DOHH2 (cell line): ENCODE data around the gene DSC2.

ENCODE experiments used
- H3F3A ChIP-seq: fragments of 200-600 bp; sonication (generic), shearing (Covaris generic); 2 replicates; pipeline ENCODE4 v1.6.0; 2016; ENCODE audit warnings: antibody characterized with exemption, mild to moderate bottlenecking; ENCODE audit not compliant: control insufficient read depth, insufficient read depth
- H3K27ac ChIP-seq: fragments of 200-600 bp; sonication (generic); 2 replicates; pipeline ENCODE4 v1.5.1; 2014; ENCODE audit warnings: low read depth, mild to moderate bottlenecking, low read length, moderate library complexity
- H3K27me3 ChIP-seq: fragments of 200-600 bp; sonication (generic); 2 replicates; pipeline ENCODE4 v1.6.1; 2014; ENCODE audit warnings: mild to moderate bottlenecking, low read length, mixed read lengths; ENCODE audit not compliant: control insufficient read depth
- H3K36me3 ChIP-seq: fragments of 200-600 bp; sonication (generic); 2 replicates; pipeline ENCODE4 v1.6.1; 2014; ENCODE audit warnings: mild to moderate bottlenecking, low read length, moderate library complexity, mixed read lengths; ENCODE audit not compliant: control insufficient read depth
- H3K4me1 ChIP-seq: fragments of 200-600 bp; sonication (generic); 2 replicates; pipeline ENCODE4 v1.6.1; 2014; ENCODE audit warnings: mild to moderate bottlenecking, low read length, mixed read lengths; ENCODE audit not compliant: control insufficient read depth
- H3K4me2 ChIP-seq: fragments of 200-600 bp; sonication (generic); 2 replicates; pipeline ENCODE4 v1.6.0; 2014; ENCODE audit warnings: mild to moderate bottlenecking, low read length, moderate library complexity
- H3K4me3 ChIP-seq: fragments of 200-600 bp; sonication (generic); 2 replicates; pipeline ENCODE4 v1.5.1; 2014; ENCODE audit warnings: mild to moderate bottlenecking, low read length, mixed read lengths
- H3K79me2 ChIP-seq: fragments of 200-600 bp; sonication (generic); 2 replicates; pipeline ENCODE4 v1.6.1; 2014; ENCODE audit warnings: mild to moderate bottlenecking, low read length, mixed read lengths; ENCODE audit not compliant: control insufficient read depth
- H3K9me2 ChIP-seq: fragments of 200-600 bp; sonication (generic); replicated peaks from 2 replicates; pipeline ENCODE4 v1.6.1; 2014; ENCODE audit warnings: mild to moderate bottlenecking, low read length, mixed read lengths; ENCODE audit not compliant: control insufficient read depth
- H3K9me3 ChIP-seq: fragments of 200-600 bp; sonication (generic); 2 replicates; pipeline ENCODE4 v1.6.1; 2014; ENCODE audit warnings: antibody characterized with exemption, low read length, mixed read lengths; ENCODE audit not compliant: control insufficient read depth, insufficient read depth
- H4K20me1 ChIP-seq: fragments of 200-600 bp; sonication (generic); 2 replicates; pipeline ENCODE4 v1.6.0; 2014; ENCODE audit warnings: low read depth, mild to moderate bottlenecking, antibody characterized with exemption, low read length, moderate library complexity; ENCODE audit not compliant: control insufficient read depth, insufficient read depth
- CTCF ChIP-seq: fragments of 200-600 bp; sonication (generic); IDR thresholded peaks from one replicate; pipeline ENCODE4 v1.5.1; 2014; ENCODE audit warnings: antibody characterized with exemption, mild to moderate bottlenecking, low read depth, low read length; ENCODE audit not compliant: poor library complexity, severe bottlenecking
- EZH2phosphoT487 ChIP-seq: fragments of 200-600 bp; sonication (generic); IDR thresholded peaks from 2 replicates; pipeline ENCODE4 v1.6.1; 2017; ENCODE audit warnings: borderline replicate concordance, mild to moderate bottlenecking, antibody characterized with exemption, low read length, moderate library complexity, mixed read lengths

The DSC2 gene

GRCh38 chr18:31072175-31072574 is 30.0 kb downstream of the DSC2 start:
- Histone ChIP-seq H4K20me1 (no peaks in the 10 kb centered on the region), H3K9me2 (no peaks in the 10 kb centered on the region), H3K36me3 (no peaks in the 10 kb centered on the region)

GRCh38 chr18:31070206-31070605 is 32.0 kb downstream of the DSC2 start:
- H3K27me3 ChIP-seq: no peaks in the 10 kb centered on the region
- no peaks in the 10 kb centered on the region for H3K4me1 ChIP-seq
- no peak overlapping the region for H3K4me2 ChIP-seq
- TF ChIP-seq EZH2phosphoT487 (no peak), CTCF (no peak)
- no peaks in the 10 kb centered on the region for H3K9me3 ChIP-seq
- no peaks in the 10 kb centered on the region for H4K20me1 ChIP-seq
- H3K27ac ChIP-seq: no peak overlapping the region
- no peaks in the 10 kb centered on the region for H3K36me3 ChIP-seq
- H3K4me3 ChIP-seq: no peak overlapping the region
- no peaks in the 10 kb centered on the region for H3K79me2 ChIP-seq
- no peaks in the 10 kb centered on the region for H3K9me2 ChIP-seq
- H3F3A ChIP-seq: no peaks in the 10 kb centered on the region

More at GRCh38 chr18:31072175-31072574, 30.0 kb downstream of the DSC2 start:
- H3K4me3 ChIP-seq: no peak overlapping the region
- H3F3A ChIP-seq: no peaks in the 10 kb centered on the region
- no peaks in the 10 kb centered on the region for H3K9me3 ChIP-seq
- TF ChIP-seq CTCF (no peak), EZH2phosphoT487 (no peak)
- H3K27me3 ChIP-seq: no peaks in the 10 kb centered on the region
- no peak overlapping the region for H3K4me2 ChIP-seq
- H3K79me2 ChIP-seq: no peaks in the 10 kb centered on the region
- H3K27ac ChIP-seq: no peak overlapping the region
- H3K4me1 ChIP-seq: no peaks in the 10 kb centered on the region

DNA sequence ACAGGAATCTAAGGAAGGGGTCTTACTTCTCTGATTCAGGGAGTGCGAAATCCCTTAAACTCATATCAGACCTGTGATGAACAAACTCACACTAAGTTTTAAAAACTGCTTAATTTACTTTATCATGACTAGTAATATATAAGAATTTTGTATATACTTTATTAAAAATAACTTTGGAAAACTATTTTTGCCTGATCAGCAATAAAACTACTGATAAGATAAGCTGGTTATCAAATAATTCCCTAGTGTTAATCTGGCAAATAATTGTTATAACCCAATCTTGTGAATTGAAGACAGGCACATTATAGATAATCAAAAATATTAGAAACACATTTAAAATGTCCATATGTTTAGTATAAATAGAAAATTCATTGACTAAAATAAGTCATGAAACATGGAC is 36.0 kb downstream of the DSC2 start:
- Histone ChIP-seq H3K4me2 (no peak overlapping the region), H3K27me3 (no peaks in the 10 kb centered on the region), H3K4me1 (no peaks in the 10 kb centered on the region), H4K20me1 (no peaks in the 10 kb centered on the region), H3K9me2 (no peaks in the 10 kb centered on the region), H3K27ac (no peak overlapping the region), H3K4me3 (no peak overlapping the region), H3F3A (no peaks in the 10 kb centered on the region), H3K9me3 (no peaks in the 10 kb centered on the region), H3K36me3 (no peaks in the 10 kb centered on the region), H3K79me2 (no peaks in the 10 kb centered on the region)
- TF ChIP-seq EZH2phosphoT487: no peak
- TF ChIP-seq CTCF: no peak
